GM21528 (cell line): ENCODE data around the gene LY86.
A peak's percentile ranks its signal among the peaks of the same experiment; 100 is the strongest.
"Not testable (repeated sequence)": the region's sequence is repeated elsewhere in the genome, so short reads cannot be mapped to it uniquely, and the experiment has no call there.

Experiments
- ATAC-seq: cut with Tn5 transposase; IDR thresholded peaks from one replicate; pipeline ENCODE4 v1.9.1; 2021; ENCODE audit warnings: mild to moderate bottlenecking, moderate library complexity; ENCODE audit not compliant: unreplicated experiment, low FRiP score

LY86 gene

DNA sequence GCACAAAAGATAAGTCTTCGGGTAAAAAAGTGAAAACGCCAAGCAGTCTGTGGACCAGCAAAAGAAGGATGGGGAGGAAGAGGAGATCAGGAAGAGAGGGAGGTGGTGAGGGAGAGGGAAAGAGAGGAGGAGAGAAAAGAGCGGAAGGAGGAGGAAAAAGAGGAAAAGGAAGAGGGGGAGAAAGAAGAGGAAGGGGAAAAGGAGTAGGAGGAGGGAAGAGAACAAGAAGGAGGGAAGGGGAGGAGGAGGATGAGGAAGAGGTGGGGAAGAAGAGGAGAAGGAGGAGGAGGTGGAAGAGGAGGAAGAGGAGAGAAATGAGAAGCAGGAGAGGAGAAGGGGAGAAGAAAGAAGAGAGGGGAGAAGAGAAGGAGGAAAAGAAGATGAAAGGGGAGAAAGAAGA is 6.5 kb downstream of the LY86 start:
- ATAC-seq: no peak

DNA sequence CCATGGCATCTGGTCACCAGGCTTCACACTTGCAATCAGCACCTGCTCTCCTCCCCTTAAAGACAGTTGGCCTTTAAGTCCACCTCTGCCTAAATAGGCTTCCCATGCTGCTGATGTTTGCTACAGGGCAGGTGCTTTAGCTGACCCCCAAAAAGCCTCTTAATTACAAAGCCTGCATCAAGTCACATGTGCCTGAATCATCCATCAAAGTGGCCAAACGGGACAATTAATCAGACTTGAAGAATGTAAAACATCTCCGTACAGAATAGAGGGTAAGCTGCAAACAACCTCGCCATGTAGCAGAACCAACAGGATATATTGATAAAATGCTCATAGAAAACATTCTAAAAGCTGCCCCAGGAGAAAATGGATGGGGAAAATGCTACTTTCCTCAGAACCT is 7.4 kb downstream of the LY86 start:
- ATAC-seq: no peak

DNA sequence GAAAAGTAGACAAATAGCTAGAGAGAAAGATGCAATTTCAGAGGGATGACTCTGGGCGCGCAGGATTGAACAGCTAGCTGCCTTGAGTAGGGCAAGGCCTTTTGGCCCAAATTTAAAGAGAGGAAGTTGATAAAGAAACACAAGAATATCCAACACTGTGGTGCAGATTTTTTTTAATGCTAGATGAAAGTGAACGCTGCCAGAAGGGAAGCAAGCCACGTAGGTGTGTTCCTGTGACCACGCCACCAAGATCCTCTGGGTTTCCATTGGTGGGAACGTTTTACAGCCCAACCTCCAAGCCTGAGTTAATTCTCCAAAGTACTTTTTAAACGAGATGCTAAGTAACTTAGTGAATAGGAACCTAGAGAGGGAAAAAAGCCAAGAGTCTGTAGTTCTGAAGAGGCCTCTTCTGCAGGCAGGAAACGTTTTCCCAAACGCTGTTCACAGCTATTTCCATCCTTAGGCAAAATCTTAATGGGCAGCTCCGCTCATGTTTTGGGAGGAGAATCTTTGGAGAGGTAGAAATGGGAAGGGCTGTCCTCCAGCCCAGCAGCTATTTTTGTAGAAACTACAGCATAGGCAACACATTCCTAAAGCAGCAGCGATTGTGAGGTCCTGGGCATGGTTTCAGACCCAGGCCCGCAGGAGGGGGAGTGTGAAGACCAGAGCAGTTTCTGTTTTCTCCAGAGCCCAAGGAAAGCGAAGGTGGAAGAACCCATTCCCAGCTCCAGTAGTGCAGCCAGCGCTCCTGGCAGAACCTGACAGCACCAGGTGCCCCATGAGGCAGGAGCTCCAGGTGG is 8.2 kb downstream of the LY86 start:
- ATAC-seq: no peak

DNA sequence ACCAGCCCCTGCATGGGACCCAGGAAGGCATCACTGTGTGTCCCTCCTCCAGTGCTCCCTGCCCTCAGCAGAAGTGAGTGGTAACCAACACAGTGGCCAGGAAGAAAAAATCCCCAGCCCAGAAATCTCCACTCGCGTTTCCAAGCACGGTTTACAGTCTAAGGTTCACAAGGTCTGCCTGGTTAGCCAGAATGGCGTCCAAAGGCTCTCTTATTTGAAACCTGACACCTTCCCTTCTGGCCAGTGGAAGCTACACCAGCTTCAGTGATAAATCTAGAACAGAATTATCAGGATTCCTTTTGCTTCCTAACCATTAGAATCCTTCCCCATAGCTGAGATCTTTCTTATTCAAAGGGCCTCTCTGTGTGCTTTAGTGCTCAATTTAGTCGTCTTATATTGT is 9.2 kb downstream of the LY86 start:
- ATAC-seq: no peak

DNA sequence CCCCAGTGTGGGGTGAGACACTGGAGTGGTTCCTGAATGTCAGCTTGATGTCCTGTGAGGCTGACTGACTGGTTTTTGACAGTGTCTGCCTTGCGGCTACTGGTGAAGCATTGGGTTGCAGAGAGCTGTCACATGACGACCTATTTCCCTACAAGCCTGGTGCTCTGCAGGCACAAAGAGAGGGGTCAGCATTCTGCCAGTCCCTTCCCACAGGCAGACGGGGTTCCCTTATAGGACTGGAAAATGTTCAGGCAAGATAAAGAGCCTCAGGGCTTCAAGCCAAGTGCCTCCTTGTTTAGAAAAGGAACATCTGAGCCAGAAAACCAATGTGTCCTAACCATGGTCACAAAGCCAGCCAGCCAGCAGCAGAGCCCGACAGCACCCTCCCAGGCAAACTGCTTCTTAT is 11.0 kb downstream of the LY86 start:
- no peak for ATAC-seq

DNA sequence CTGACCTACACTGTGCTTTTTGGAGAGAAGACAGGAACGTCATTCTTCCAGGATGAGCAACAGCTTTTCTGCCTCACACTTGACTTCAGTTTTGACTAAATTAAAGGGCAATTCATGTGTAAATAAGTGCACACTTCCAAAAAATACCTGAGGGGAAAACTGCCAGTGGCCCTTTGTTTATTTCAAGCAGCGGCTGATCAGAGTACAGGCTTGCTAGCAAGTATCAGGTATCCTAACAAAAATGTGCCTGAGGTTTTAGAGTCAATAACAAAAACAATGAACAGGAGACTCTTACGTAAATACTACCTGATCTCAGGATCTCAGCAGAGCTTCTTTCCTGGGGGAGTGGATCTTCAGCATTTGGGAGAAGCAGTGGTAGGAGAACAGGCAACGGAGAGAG is 12.4 kb downstream of the LY86 start:
- ATAC-seq: no peak

DNA sequence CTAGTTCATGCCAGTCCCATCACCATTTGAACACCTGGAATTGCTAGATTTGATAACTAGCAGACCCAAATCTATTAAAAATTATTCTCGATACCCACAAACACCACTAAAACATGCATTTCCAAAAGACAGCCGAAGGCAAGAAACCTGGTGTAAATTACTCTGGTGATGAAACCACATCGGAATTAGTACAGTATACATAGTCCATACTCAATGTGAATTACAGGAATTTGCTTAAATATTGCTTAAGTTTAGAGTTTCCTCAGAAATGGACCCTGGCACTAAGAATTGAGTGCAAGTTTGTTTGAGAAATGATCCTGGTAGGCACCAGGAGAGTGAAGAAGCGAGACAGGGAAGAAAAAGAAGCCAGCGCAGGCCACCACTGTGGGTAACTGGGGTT is 13.7 kb downstream of the LY86 start:
- ATAC-seq: no peak

DNA sequence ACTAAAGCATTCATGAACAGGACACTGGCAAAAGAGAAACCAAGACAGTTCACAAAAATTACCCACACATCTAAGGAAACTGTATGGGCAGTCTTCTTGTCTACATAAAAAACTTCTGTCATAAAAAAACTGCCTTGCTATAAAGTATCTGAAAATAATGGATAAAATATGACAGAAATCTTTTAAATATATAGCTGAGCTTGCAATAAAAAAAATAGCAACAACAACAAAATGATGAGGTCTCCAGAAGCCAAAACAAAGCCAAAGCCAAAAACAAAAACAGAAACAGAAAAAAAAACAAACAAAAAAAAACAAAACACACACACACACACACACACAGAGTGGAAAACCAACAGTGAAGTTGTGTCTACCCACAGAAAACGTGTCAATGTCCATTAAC is 14.8 kb downstream of the LY86 start:
- no peak for ATAC-seq

DNA sequence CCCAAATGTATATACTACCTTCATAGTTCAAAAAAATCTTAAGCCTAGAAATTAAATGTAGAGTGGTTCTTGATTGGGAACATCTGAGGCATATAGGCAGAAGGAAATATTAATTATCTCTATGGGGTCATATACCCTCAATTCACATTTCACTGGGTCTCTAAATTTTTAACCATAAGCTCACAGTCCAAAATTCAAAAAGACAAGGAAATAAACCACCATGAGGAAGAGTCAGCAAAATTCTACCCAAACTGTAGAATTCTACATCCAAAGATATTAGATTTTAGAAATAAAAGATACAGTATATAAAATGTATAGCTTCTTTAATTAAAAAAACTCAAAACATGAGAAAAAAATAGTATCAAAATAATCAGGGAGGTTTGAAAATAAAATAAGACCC is 15.5 kb downstream of the LY86 start:
- no peak for ATAC-seq

DNA sequence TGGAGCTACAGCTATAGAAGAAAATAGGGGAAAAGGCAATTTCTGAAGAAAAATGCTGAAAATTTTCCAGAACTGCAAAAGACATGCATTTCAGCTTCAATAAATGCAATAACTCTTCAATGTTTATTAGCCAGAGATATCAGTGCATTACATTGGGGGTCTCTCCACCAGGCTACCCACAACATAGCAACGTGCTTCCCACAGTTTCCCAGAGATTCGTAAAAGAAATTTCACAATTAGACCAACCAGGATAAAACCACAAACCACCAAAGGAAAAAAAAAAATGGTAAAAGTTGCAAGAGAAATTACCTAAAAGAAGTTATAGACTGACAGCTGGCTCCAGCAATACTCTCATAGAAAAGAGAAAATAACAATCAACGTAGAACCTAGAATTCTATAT is 16.0 kb downstream of the LY86 start:
- ATAC-seq: no peak

DNA sequence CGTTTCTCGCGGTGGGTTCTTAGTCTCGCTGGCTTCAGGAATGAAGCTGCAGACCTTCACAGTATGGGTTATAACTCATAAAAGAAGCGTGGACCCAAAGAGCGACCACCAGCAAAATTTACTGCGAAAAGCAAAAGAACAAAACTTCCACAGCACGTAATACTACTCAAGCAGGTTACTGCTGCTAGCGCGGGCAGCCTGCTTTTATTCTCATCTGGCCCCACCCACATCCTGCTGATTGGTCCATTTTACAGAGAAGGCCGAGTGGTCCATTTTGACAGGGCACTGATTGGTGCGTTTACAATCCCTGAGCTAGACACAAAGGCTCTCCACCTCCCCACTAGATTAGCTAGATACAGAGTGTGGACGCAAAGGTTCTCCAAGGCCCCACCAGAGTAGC is 17.4 kb downstream of the LY86 start:
- ATAC-seq: no peak

DNA sequence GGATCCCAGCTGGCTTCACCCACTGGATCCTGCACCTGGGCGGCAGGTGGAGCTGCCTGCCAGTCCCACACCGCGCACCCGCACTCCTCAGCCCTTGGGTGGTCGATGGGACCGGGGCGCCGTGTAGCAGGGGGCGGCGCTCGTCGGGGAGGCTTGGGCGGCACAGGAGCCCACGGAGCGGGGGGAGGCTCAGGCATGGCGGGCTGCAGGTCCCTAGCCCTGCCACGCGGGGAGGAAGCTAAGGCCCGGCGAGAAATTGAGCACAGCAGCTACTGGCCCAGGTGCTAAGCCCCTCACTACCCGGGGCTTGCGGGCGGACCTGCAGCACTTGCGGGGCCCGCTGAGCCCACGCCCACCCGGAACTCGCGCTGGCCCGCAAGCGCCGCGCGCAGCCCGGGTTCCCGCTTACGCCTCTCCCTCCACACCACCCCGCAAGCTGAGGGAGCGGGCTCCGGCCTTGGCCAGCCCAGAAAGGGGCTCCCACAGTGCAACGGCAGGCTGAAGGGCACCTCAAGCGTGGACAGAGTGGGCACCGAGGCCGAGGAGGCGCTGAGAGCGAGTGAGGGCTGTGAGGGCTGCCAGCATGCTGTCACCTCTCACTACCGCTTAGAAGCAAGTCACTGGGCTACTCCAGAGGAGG is 18.0 kb downstream of the LY86 start:
- not testable (repeated sequence) for ATAC-seq

DNA sequence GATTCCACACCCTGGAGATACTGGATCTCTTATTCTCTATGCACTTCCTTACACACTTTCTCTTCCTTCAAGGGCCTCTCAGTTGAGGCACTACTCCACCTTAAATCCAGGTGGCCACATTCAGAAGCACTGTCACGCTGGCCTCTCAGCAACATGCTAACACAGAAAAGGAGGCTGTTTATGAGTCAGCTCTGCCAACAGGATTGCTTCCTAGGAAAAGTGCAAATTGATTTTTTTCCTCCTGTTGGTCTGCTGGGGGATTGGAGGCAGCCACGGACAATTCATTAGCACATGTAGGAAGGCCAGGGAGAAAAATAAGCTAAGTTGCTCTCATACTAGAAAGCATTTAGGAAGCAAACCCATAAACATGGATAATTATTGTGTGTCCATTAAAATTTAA is 20.9 kb downstream of the LY86 start:
- ATAC-seq: no peak

DNA sequence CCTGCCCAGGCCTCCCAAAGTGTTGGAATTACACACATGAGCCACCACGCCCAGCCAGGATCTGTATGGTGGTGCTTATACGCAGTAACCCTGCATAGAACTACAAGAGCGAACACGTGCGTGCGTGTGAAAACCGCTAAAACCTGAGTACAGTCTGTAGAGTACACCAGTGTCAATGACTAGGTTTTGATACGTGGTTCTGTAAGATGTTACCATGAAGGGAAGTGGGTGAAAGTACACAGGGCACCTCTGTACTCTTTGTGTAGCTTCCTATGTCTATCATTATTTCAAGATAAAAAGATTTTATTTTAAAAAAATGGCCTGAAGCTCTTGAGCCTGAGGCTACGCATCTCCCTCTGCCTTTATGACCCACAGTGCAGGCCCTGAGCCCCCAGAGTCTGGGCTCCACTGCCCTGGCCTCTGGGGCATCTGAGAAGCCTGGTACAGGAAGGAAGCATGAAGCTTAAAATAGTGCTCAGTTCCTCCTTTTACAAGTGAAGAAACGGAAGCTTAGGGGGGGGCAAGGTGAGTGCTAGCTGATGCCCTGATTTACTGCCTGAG is 21.6 kb downstream of the LY86 start:
- ATAC-seq: peak; percentile 95

DNA sequence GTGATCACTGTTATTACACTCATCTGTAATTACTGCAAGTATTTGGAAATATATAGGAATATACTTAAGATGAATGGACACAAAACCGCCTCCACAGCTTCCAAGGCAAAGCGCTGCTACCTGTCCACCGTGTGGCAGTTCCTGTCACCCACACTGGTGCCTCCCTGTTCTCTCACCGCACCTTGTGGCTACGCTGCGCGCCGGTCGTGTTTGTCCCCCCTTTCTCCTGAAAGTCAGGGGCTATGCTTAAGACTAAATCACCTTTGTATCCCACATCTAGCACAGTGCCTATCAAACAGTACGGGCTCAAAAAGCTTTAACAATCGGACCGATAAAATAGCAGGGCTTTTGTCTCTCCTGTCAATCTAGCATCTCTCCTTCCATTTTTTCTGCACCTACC is 23.0 kb downstream of the LY86 start:
- no peak for ATAC-seq

DNA sequence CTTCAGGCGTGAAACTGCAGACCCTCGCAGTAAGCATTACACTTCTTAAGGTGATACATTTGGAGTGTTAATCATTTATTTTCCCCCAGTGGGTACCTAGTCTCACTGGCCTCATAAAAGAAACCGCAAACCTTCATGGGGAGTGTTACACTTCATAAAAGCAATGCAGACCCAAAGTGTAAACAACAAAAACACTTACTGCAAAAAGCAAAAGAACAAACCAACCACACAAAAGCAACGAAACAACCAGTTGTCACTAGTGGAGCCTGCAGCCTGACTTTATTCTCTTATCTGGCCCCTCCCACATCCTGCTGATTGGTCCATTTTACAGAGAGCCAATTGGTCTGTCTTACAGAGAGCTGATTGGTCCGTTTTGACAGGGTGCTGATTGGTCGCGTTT is 23.8 kb downstream of the LY86 start:
- no peak for ATAC-seq

DNA sequence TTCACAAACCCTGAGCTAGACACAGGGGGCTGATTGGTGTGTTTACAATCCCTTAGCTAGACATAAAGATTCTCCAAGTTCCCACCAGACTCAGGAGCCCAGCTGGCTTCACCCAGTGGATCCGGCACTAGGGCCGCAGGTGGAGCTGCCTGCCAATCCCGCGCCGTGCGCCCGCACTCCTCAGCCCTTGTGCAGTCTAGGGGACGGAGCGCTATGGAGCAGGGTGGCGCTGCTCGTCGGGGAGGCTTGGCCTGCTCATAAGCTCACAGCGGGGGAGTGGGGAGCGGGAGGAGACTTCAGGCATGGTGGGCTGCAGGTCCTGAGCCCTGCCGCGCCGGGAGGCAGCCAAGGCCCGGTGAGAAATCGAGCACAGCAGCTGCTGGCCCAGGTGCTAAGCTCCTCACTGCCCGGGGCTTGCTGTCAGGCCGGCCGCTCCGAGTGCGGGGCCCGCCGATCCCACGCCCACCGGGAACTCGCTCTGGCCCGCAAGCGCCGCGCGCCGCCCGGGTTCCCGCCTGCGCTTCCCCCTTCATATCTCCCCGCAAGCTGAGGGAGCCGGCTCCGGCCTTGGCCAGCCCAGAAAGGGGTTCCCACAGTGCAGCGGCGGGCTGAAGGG is 24.7 kb downstream of the LY86 start:
- ATAC-seq: not testable (repeated sequence)

DNA sequence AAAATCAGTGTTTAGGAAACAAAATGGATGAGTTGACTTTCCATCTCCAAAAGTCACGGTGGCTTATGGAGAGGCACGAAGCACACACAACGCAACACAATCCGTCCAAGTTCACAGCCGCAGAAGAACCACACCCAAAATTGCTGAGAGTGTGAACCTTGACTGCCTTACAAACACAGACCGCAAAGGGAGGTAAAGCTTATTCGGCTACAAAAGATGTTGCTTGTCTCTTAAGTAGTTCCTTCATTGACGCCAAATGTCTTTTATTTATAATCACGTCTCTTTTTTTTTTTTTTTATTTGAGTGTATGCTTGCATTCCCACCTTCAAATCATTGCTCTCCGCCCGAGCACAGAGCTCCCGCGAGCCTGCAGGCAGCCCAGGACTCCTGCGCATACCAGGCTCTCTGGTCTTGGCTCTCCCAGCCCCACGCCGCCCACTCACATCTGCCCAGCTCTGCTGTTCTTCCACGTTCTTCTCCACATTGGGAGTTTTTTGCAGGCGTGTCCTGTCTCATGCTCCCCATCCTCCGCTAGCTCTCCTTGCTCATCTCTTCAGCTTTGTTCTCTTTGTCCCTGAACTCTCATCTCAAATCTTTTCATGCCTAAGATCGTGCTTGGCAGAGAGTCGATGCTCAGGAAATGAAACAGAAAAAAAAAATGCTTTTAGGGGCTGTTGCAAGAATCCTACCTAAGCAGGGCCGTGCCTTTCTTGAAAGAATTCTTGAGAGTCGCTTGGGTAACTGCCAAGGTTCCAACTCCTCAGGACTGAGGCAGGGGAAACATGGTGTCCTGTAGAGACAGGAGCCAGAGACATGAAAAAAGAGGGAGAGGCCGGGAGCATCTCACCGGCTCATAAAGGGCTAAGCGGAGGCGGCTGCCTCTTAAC is 25.8 kb downstream of the LY86 start:
- ATAC-seq: no peak

DNA sequence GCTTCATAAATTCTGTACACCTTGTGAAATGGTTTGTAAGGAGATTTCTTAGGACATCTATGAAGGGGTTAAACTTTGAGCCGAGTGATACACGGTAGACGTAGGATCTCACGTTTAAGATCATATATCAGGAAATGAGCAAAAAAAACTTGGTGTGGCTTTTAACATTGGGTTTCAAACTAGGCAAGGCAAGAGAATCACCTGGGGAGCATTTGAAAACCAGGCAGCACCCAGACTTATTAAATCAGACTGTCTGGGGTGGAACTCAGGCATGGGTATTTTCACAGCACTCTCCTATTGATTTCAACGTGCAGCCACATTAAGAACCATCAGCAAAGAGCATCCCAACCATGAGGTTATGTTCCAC is 26.4 kb downstream of the LY86 start:
- no peak for ATAC-seq

DNA sequence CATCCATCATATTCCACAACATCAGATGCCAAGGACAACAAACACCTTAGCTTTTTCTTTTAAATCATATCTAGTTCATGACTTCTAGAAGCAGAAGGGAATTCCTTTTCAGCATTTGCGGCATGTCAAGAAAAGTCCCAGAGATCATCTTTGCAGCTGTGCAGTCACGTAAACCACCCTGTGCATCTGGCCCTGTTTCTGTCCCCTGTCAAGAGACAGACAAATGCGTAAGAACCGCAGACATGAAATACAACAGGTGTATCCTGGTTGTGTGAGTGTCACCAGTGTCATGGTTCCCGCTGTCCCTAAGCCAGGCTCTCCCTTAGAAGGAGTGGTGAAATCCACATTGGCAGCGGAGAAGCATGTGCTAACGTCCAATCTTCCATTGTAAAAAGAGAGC is 28.1 kb downstream of the LY86 start:
- ATAC-seq: no peak
